DMS 273 (cell line): Measurements from ENCODE around the gene LRRC32.

ENCODE experiments used
- DNase-seq: peaks from one replicate; lab custom pipeline; 2025; ENCODE audit not compliant: unreplicated experiment; lab: John Stamatoyannopoulos, UW

The LRRC32 gene

GRCh38 chr11:76682106-76682505 is 11.6 kb upstream of the LRRC32 start:
- DNase-seq, result no peak

- peak; percentile 82 for DNase-seq
Measured at GRCh38 chr11:76680518-76681425, 10.2 kb upstream of the LRRC32 start.

- no peak for DNase-seq
Measured at GRCh38 chr11:76678321-76678720, 7.8 kb upstream of the LRRC32 start.

- no peak for DNase-seq
Measured at GRCh38 chr11:76677458-76677765, 6.9 kb upstream of the LRRC32 start.

- DNase-seq, result no peak
Measured at GRCh38 chr11:76676636-76677457, 6.3 kb upstream of the LRRC32 start.

- no peak for DNase-seq
Measured at GRCh38 chr11:76674517-76675400, 4.2 kb upstream of the LRRC32 start.

- DNase-seq, result no peak
Measured at GRCh38 chr11:76673176-76674142, 2.9 kb upstream of the LRRC32 start.

GRCh38 chr11:76672431-76673175 is 2.1 kb upstream of the LRRC32 start:
- DNase-seq, result no peak

- DNase-seq, result no peak
Measured at GRCh38 chr11:76671626-76672309, 1.2 kb upstream of the LRRC32 start.

GRCh38 chr11:76671237-76671592 is 668 bp upstream of the LRRC32 start:
- no peak for DNase-seq

GRCh38 chr11:76669901-76670484 is 554 bp downstream of the LRRC32 start:
- no peak for DNase-seq

- no peak for DNase-seq
Measured at GRCh38 chr11:76668362-76669155, 2.0 kb downstream of the LRRC32 start.

- DNase-seq, result no peak
Measured at GRCh38 chr11:76667856-76668255, 2.7 kb downstream of the LRRC32 start.

GRCh38 chr11:76667271-76667818 is 3.2 kb downstream of the LRRC32 start:
- no peak for DNase-seq

GRCh38 chr11:76666830-76667229 is 3.7 kb downstream of the LRRC32 start:
- DNase-seq, result no peak

- DNase-seq, result no peak
Measured at GRCh38 chr11:76666408-76666807, 4.1 kb downstream of the LRRC32 start.

- DNase-seq, result no peak
Measured at GRCh38 chr11:76665921-76666351, 4.6 kb downstream of the LRRC32 start.
